ENCODE results near the gene TROAP.
A peak's percentile ranks its signal among the peaks of the same experiment; 100 is the strongest.
"Not testable (repeated sequence)": the region's sequence is repeated elsewhere in the genome, so short reads cannot be mapped to it uniquely, and the experiment has no call there.

Gene TROAP

DNA sequence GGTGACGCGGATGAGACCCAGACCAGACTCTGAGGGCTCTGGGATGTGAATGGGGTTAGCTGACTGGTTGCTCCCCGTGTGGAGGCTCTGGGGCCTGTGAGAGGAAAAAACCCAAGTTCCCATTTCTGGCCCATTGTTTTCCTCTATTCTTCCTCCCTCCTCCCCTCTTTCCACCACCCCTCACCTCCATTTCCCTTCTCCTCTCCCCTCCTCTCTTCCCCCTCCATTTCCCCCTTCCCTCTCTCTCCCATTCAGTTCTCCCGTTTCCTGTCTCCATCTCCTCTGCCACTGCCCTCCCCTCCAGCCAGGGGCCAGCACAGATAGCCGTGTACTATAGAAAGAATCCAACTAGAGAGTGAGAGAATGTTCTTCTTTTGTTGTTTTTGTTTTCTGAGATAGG is 40.8 kb upstream of the TROAP start:
- H3K27ac ChIP-seq, result no peak overlapping the region
- TF ChIP-seq, protein P1, sequence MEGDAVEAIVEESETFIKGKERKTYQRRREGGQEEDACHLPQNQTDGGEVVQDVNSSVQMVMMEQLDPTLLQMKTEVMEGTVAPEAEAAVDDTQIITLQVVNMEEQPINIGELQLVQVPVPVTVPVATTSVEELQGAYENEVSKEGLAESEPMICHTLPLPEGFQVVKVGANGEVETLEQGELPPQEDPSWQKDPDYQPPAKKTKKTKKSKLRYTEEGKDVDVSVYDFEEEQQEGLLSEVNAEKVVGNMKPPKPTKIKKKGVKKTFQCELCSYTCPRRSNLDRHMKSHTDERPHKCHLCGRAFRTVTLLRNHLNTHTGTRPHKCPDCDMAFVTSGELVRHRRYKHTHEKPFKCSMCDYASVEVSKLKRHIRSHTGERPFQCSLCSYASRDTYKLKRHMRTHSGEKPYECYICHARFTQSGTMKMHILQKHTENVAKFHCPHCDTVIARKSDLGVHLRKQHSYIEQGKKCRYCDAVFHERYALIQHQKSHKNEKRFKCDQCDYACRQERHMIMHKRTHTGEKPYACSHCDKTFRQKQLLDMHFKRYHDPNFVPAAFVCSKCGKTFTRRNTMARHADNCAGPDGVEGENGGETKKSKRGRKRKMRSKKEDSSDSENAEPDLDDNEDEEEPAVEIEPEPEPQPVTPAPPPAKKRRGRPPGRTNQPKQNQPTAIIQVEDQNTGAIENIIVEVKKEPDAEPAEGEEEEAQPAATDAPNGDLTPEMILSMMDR (conservative IDR thresholded peaks at IDR 0.05), result no peak

- H3K27ac ChIP-seq, result not testable (repeated sequence)
These were observed 40.2 kb upstream of the TROAP start for GRCh38 chr12:49282740-49283375.

GRCh38 chr12:49283541-49284429 is 39.3 kb upstream of the TROAP start:
- TF ChIP-seq, protein P1 (conservative IDR thresholded peaks at IDR 0.05), result no peak
- no peak overlapping the region for H3K27ac ChIP-seq

- TF ChIP-seq, protein P1 (conservative IDR thresholded peaks at IDR 0.05), result no peak
- no peak overlapping the region for H3K27ac ChIP-seq
These were observed 38.4 kb upstream of the TROAP start for GRCh38 chr12:49284672-49285071.

GRCh38 chr12:49287876-49288275 is 35.2 kb upstream of the TROAP start:
- no peak overlapping the region for H3K27ac ChIP-seq
- TF ChIP-seq, protein P1 (conservative IDR thresholded peaks at IDR 0.05), result no peak

- no peak overlapping the region for H3K27ac ChIP-seq
- TF ChIP-seq, protein P1 (conservative IDR thresholded peaks at IDR 0.05), result peak; percentile 92
These were observed 34.6 kb upstream of the TROAP start for GRCh38 chr12:49288412-49288853.

- TF ChIP-seq, protein P1 (conservative IDR thresholded peaks at IDR 0.05), result no peak
- no peak overlapping the region for H3K27ac ChIP-seq
These were observed 34.0 kb upstream of the TROAP start for GRCh38 chr12:49288922-49289555.

Data from VCaP (cell line).